Measurements from ENCODE around the gene IFNA2.
"Not testable (repeated sequence)": the region's sequence is repeated elsewhere in the genome, so short reads cannot be mapped to it uniquely, and the experiment has no call there.

Gene IFNA2

GRCh38 chr9:21381448-21382339 lies 3.5 kb downstream of the IFNA2 start:
- no peak for DNase-seq (ENCODE audit: low read depth in 2 of 2)

- not testable (repeated sequence) for DNase-seq (ENCODE audit: low read depth in 2 of 2)
Observed at GRCh38 chr9:21371467-21371866, 13.7 kb downstream of the IFNA2 start.

GRCh38 chr9:21367957-21368356 lies 17.2 kb downstream of the IFNA2 start, which contains the start of gene IFNA13:
Gene IFNA13, minus strand, starts transcription at chr9:21368057. Its CDS starts 47 bp downstream, at chr9:21368010.
- no peak for DNase-seq (ENCODE audit: low read depth in 2 of 2)

- DNase-seq (ENCODE audit: low read depth in 2 of 2) = not testable (repeated sequence)
Observed at GRCh38 chr9:21367169-21367568, 18.0 kb downstream of the IFNA2 start.

GRCh38 chr9:21362287-21362686 lies 22.9 kb downstream of the IFNA2 start:
- no peak for DNase-seq (ENCODE audit: low read depth in 2 of 2)

GRCh38 chr9:21357479-21358460 lies 27.4 kb downstream of the IFNA2 start:
- no peak for DNase-seq (ENCODE audit: low read depth in 2 of 2)

GRCh38 chr9:21350787-21351186 lies 34.4 kb downstream of the IFNA2 start, which contains the start of gene IFNA6:
Gene IFNA6, minus strand, starts transcription at chr9:21350887. Its CDS starts 0 bp downstream, at chr9:21350887.
- DNase-seq (ENCODE audit: low read depth in 2 of 2) = no peak

- no peak for DNase-seq (ENCODE audit: low read depth in 2 of 2)
Observed at GRCh38 chr9:21348430-21348970, 36.7 kb downstream of the IFNA2 start.

GRCh38 chr9:21340735-21341134 lies 44.5 kb downstream of the IFNA2 start:
- DNase-seq (ENCODE audit: low read depth in 2 of 2) = no peak

GRCh38 chr9:21336457-21336856 lies 48.7 kb downstream of the IFNA2 start:
- DNase-seq (ENCODE audit: low read depth in 2 of 2) = no peak

GRCh38 chr9:21334701-21335632 lies 50.2 kb downstream of the IFNA2 start, which contains the start of gene KLHL9:
Gene KLHL9, minus strand, starts transcription at chr9:21335404. Its CDS starts 545 bp downstream, at chr9:21334859.
- DNase-seq (ENCODE audit: low read depth in 2 of 2) = peak; percentile 73 to 84

All from stimulated activated CD4-positive, alpha-beta T cell treated with anti-CD3 and anti-CD28 coated beads, Interleukin-12 subunit alpha, Interleukin-12 subunit beta, amount 100 ng/mL, for 24 hours (primary cell).